Smooth muscle cell (in vitro differentiated cells): ENCODE data around the gene PTPRN2. TPM values are rescaled to one million over a fixed set of nuclear protein-coding genes. Genes with fewer than 3 reads are reported as not detected.
"Not testable (repeated sequence)": the region's sequence is repeated elsewhere in the genome, so short reads cannot be mapped to it uniquely, and the experiment has no call there.

Source experiments
- DNase-seq: peaks from one replicate; lab custom pipeline; 2025; ENCODE audit not compliant: unreplicated experiment; lab: John Stamatoyannopoulos, UW
- H2AFZ ChIP-seq: fragments of 200-600 bp; sonication (generic); 2 replicates; pipeline ENCODE4 v1.6.0; 2016; ENCODE audit warnings: antibody characterized with exemption, low read depth, mild to moderate bottlenecking
- H3F3A ChIP-seq: fragments of 200-600 bp; sonication (generic); 2 replicates; pipeline ENCODE4 v1.6.0; 2017; ENCODE audit warnings: antibody characterized with exemption, low read depth
- H3K27ac ChIP-seq: fragments of 200-600 bp; sonication (generic); 2 replicates; pipeline ENCODE4 v1.5.1; 2016; ENCODE audit warnings: low read depth, mild to moderate bottlenecking
- H3K27me3 ChIP-seq: fragments of 200-600 bp; sonication (generic); 2 replicates; pipeline ENCODE4 v1.6.1; 2016; ENCODE audit warnings: low read depth, mild to moderate bottlenecking
- H3K36me3 ChIP-seq: fragments of 200-600 bp; sonication (generic); 2 replicates; pipeline ENCODE4 v1.5.1; 2016; ENCODE audit warnings: low read depth
- H3K4me1 ChIP-seq: fragments of 200-600 bp; sonication (generic); 2 replicates; pipeline ENCODE4 v1.5.1; 2016; ENCODE audit warnings: low read depth
- H3K4me2 ChIP-seq: fragments of 200-600 bp; sonication (generic); 2 replicates; pipeline ENCODE4 v1.6.0; 2016; ENCODE audit warnings: mild to moderate bottlenecking
- H3K4me3 ChIP-seq: fragments of 200-600 bp; sonication (generic); 2 replicates; pipeline ENCODE4 v1.5.1; 2016; ENCODE audit warnings: mild to moderate bottlenecking
- H3K79me2 ChIP-seq: fragments of 200-600 bp; sonication (generic); 2 replicates; pipeline ENCODE4 v1.6.0; 2016; ENCODE audit warnings: low read depth, mild to moderate bottlenecking
- H3K9ac ChIP-seq: fragments of 200-600 bp; sonication (generic); 2 replicates; pipeline ENCODE4 v1.6.0; 2016; ENCODE audit warnings: low read depth
- H3K9me3 ChIP-seq: fragments of 200-600 bp; sonication (generic); replicated peaks from 2 replicates; pipeline ENCODE4 v1.5.1; 2016; ENCODE audit warnings: low read depth
- H4K20me1 ChIP-seq: fragments of 200-600 bp; sonication (generic); 2 replicates; pipeline ENCODE4 v1.6.0; 2016; ENCODE audit warnings: low read depth
- CTCF ChIP-seq: fragments of 200-600 bp; sonication (generic); IDR thresholded peaks from 2 replicates; pipeline ENCODE4 v1.5.1; 2017; ENCODE audit warnings: borderline replicate concordance, mild to moderate bottlenecking, antibody characterized with exemption; ENCODE audit not compliant: insufficient read depth, poor library complexity, severe bottlenecking
- WGBS: methylation state at CpG from one replicate; pipeline ENCODE4 v1.1.7; 2016; ENCODE audit warnings: low lambda C conversion rate; 5-methylcytosine and 5-hydroxymethylcytosine counted together
- polyA plus RNA-seq: library from polyadenylated mRNA; unstranded; fragments of >200 nt; fragmentation: Nextera tagmentation; extraction: Ambion mirVana; gene quantifications from 2 replicates; pipeline ENCODE4 v1.2.1, GENCODE V29; 2016
- total RNA-seq: library from RNA; depleted of rRNA; stranded (reverse); fragments of >200 nt; gene quantifications from 2 replicates; pipeline ENCODE4 v1.2.3, GENCODE V29; 2014

PTPRN2 gene
- total and polyA plus RNA-seq, 2 experiments from 2014 or later = 0.09 to 0.87 TPM

GRCh38 chr7:158255558-158255957 is 332.1 kb downstream of the PTPRN2 start:
- H3K27ac ChIP-seq = no peak overlapping the region
- no peak for TF ChIP-seq CTCF
- H3K4me2 ChIP-seq = no peak overlapping the region
- no peak for DNase-seq
- no peaks in the 10 kb centered on the region for H3K9me3 ChIP-seq
- H3F3A ChIP-seq = no peaks in the 10 kb centered on the region
- no peak overlapping the region for H3K4me3 ChIP-seq
- no peak overlapping the region for H3K9ac ChIP-seq
- H3K36me3 ChIP-seq = no peaks in the 10 kb centered on the region
- no peaks in the 10 kb centered on the region for H4K20me1 ChIP-seq
- WGBS = 87% methylated on average over 7 of the region's 7 CpGs
- H3K4me1 ChIP-seq = no peaks in the 10 kb centered on the region
- H2AFZ ChIP-seq = no peak overlapping the region
- no peaks in the 10 kb centered on the region for H3K79me2 ChIP-seq
- H3K27me3 ChIP-seq = no peaks in the 10 kb centered on the region

- Histone ChIP-seq H3K27me3 (no peaks in the 10 kb centered on the region), H4K20me1 (no peaks in the 10 kb centered on the region), H3K4me2 (no peak overlapping the region), H3K9me3 (no peaks in the 10 kb centered on the region), H3K4me1 (no peaks in the 10 kb centered on the region), H3K27ac (no peak overlapping the region), H3F3A (no peaks in the 10 kb centered on the region), H2AFZ (no peak overlapping the region), H3K79me2 (no peaks in the 10 kb centered on the region), H3K36me3 (no peaks in the 10 kb centered on the region), H3K9ac (no peak overlapping the region), H3K4me3 (no peak overlapping the region)
- DNase-seq = no peak
- no peak for TF ChIP-seq CTCF
- WGBS = 92% methylated on average over 11 of the region's 11 CpGs
These were observed 332.5 kb downstream of the PTPRN2 start for GRCh38 chr7:158255156-158255555.

- not testable (repeated sequence) for H3K27me3 ChIP-seq, H3K4me2 ChIP-seq, DNase-seq, H2AFZ ChIP-seq, H3F3A ChIP-seq, H3K4me1 ChIP-seq, H4K20me1 ChIP-seq, H3K4me3 ChIP-seq, H3K27ac ChIP-seq, H3K9ac ChIP-seq, H3K9me3 ChIP-seq, H3K79me2 ChIP-seq, H3K36me3 ChIP-seq
- WGBS = 79% methylated on average over 12 of the region's 16 CpGs
These were observed 334.0 kb downstream of the PTPRN2 start for GRCh38 chr7:158253670-158254045.

GRCh38 chr7:158252837-158253669 is 334.6 kb downstream of the PTPRN2 start:
- Histone ChIP-seq H3K79me2 (no peaks in the 10 kb centered on the region), H3F3A (no peaks in the 10 kb centered on the region)

More at GRCh38 chr7:158252837-158253669, 334.6 kb downstream of the PTPRN2 start:
- no peak for DNase-seq
- H3K4me1 ChIP-seq = no peaks in the 10 kb centered on the region
- no peak overlapping the region for H3K4me3 ChIP-seq
- no peak overlapping the region for H3K9ac ChIP-seq
- H3K36me3 ChIP-seq = no peaks in the 10 kb centered on the region
- no peaks in the 10 kb centered on the region for H4K20me1 ChIP-seq
- 79% methylated on average over 32 of the region's 34 CpGs for WGBS
- no peaks in the 10 kb centered on the region for H3K9me3 ChIP-seq
- no peak overlapping the region for H2AFZ ChIP-seq
- TF ChIP-seq CTCF = no peak
- H3K4me2 ChIP-seq = no peak overlapping the region
- no peak overlapping the region for H3K27ac ChIP-seq
- H3K27me3 ChIP-seq = no peaks in the 10 kb centered on the region
